ENCODE data around the gene WNT9B.

GRCh38 chr17:46826116-46826515, 25.3 kb upstream of the WNT9B start:
- TF ChIP-seq, protein P1, sequence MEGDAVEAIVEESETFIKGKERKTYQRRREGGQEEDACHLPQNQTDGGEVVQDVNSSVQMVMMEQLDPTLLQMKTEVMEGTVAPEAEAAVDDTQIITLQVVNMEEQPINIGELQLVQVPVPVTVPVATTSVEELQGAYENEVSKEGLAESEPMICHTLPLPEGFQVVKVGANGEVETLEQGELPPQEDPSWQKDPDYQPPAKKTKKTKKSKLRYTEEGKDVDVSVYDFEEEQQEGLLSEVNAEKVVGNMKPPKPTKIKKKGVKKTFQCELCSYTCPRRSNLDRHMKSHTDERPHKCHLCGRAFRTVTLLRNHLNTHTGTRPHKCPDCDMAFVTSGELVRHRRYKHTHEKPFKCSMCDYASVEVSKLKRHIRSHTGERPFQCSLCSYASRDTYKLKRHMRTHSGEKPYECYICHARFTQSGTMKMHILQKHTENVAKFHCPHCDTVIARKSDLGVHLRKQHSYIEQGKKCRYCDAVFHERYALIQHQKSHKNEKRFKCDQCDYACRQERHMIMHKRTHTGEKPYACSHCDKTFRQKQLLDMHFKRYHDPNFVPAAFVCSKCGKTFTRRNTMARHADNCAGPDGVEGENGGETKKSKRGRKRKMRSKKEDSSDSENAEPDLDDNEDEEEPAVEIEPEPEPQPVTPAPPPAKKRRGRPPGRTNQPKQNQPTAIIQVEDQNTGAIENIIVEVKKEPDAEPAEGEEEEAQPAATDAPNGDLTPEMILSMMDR (conservative IDR thresholded peaks at IDR 0.05; ENCODE audit: low read length) = no peak
- TF ChIP-seq EZH2phosphoT487 (IDR thresholded peaks at IDR 0.05; ENCODE audit: borderline replicate concordance) = no peak
